Body of pancreas (tissue), 4 donors: ENCODE results near the gene TCIRG1. TPM values are rescaled to one million over a fixed set of nuclear protein-coding genes. Genes with fewer than 3 reads are reported as not detected.

Source experiments
- ATAC-seq: fragments of 150-250 bp; one replicate; pipeline ENCODE4 v1.9.1; 2016
- DNase-seq, 4 donors: peaks; one replicate each; pipeline ENCODE4 v3.0.0-alpha.2; 2019
- H3K27ac ChIP-seq, 4 donors: fragments of 200-600 bp; sonication (generic); 1 replicate in 3 of 4; 2 replicates in 1 of 4; pipeline versions ENCODE4 v1.5.1 to v1.6.1; 2016 to 2019; ENCODE audit warnings: mild to moderate bottlenecking in 1 of 4, mixed read lengths in 1 of 4, moderate library complexity in 1 of 4
- H3K27me3 ChIP-seq, 2 donors: fragments of 200-600 bp; sonication (generic); one replicate each; pipeline ENCODE4 v1.6.0; 2016; ENCODE audit warnings: mild to moderate bottlenecking in 1 of 2
- H3K36me3 ChIP-seq, 2 donors: fragments of 200-600 bp; sonication (generic); replicated peaks in 1 of 2; 2 replicates each; pipeline ENCODE4 v1.5.1; 2016; ENCODE audit warnings: low read depth in 2 of 2; ENCODE audit not compliant: insufficient read depth in 1 of 2
- H3K4me1 ChIP-seq: fragments of 200-600 bp; sonication (generic); one replicate; pipeline ENCODE4 v1.6.0; 2016
- H3K4me3 ChIP-seq, 2 donors: fragments of 200-600 bp; sonication (generic); 1 replicate in 1 of 2; 2 replicates in 1 of 2; pipeline ENCODE4 v1.5.1; 2016 to 2019
- H3K9me3 ChIP-seq, 3 donors: fragments of 200-600 bp; sonication (generic); 1 replicate in 2 of 3; 2 replicates in 1 of 3; pipeline ENCODE4 v1.5.1; 2016
- CTCF ChIP-seq, 7 experiments: fragments of 450-650 bp in 4 of 7; fragments of 200-600 bp in 3 of 7; sonication (generic) in 3 of 7; IDR thresholded peaks; one replicate each; pipeline ENCODE4 v1.5.1; 2016 to 2019; ENCODE audit warnings: antibody characterized with exemption in 7 of 7
- POLR2A ChIP-seq, 3 donors: fragments of 450-650 bp; IDR thresholded peaks; one replicate each; pipeline ENCODE4 v1.6.1; 2016; ENCODE audit warnings: antibody characterized with exemption in 3 of 3, mild to moderate bottlenecking in 2 of 3
- WGBS, 2 donors: methylation state at CpG; one replicate each; pipeline ENCODE4 v1.1.5; 2017; 5-methylcytosine and 5-hydroxymethylcytosine counted together
- intact Hi-C: fragments of 100-400 bp; cut with DNase I; formaldehyde crosslinking; loops from one replicate; pipeline ENCODE4 v1.15.1; 2023
- total RNA-seq, 2 donors: library from RNA; depleted of rRNA; stranded (reverse); fragments of >200 nt; gene quantifications; one replicate each; pipeline ENCODE4 v1.1.0, GENCODE V29; 2016

Gene TCIRG1
- total RNA-seq, 2 donors from 2014 or later = 488 to 798 TPM

GRCh38 chr11:68012843-68013610 is 25.8 kb upstream of the TCIRG1 start:
- Histone ChIP-seq H3K9me3 (no peaks in the 10 kb centered on the region), H3K36me3 (no peaks in the 10 kb centered on the region), H3K4me3 (no peak overlapping the region), H3K27me3 (no peaks in the 10 kb centered on the region), H3K4me1 (peaks cover 80% of the 10 kb centered on the region), H3K27ac (peak overlapping the region; percentile 78 to 92 (median 88))
- peak; percentile 38 for ATAC-seq
- WGBS, 2 donors = 77 to 79% methylated on average over 8 to 16 of the region's 16 CpGs
- DNase-seq = peak in 3 of 4 donors; percentile 62 to 78 (median 76)
- TF ChIP-seq POLR2A (IDR thresholded peaks at IDR 0.05) (peak; percentile 26 to 47 (median 42)), CTCF (IDR thresholded peaks at IDR 0.05) (no peak)
- intact Hi-C loops = no loop called here

DNA sequence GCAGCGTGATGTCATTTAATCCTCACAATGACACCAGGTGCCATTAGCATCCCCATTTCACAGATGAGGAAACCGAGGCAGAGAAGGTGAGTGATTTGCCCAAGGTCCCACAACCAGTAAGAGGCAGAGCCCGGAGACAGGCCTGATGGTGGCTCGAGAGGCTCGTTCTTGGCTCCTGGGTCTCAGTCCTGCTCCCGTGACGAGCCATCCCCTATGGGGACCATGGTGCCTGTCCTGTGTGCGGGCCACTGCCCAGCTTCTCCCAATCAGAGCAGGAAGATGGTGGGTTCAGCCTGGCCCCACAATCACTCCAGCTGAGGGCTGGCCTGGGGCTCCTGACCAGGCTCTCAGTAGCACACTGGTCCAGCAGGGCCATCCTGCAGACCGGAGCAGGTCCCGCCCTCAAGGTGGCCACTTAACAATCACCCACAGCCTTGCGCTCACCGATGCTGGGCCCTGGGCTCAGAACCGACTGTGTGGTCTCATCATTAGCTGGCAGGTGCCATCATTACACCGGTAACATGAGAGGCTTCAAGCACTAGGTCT is 25.1 kb upstream of the TCIRG1 start:
- Histone ChIP-seq H3K4me1 (peaks cover 75% of the 10 kb centered on the region), H3K4me3 (no peak overlapping the region), H3K27me3 (no peaks in the 10 kb centered on the region), H3K9me3 (no peaks in the 10 kb centered on the region), H3K36me3 (no peaks in the 10 kb centered on the region), H3K27ac (peak overlapping the region; percentile 78 to 92 (median 88))
- intact Hi-C loops = no loop called here
- DNase-seq (no peak), ATAC-seq (no peak)
- TF ChIP-seq POLR2A (IDR thresholded peaks at IDR 0.05) (no peak), CTCF (IDR thresholded peaks at IDR 0.05) (no peak)
- 80 to 82% methylated on average over 7 to 14 of the region's 14 CpGs for WGBS, 2 donors

GRCh38 chr11:68014157-68014946 is 24.5 kb upstream of the TCIRG1 start:
- peaks cover 68% of the 10 kb centered on the region for H3K4me1 ChIP-seq
- intact Hi-C loops = no loop called here
- H3K27me3 ChIP-seq = no peaks in the 10 kb centered on the region
- TF ChIP-seq POLR2A (IDR thresholded peaks at IDR 0.05) (no peak), CTCF (IDR thresholded peaks at IDR 0.05) (no peak)
- peak overlapping the region; percentile 78 to 92 (median 88) for H3K27ac ChIP-seq
- no peaks in the 10 kb centered on the region for H3K36me3 ChIP-seq
- ATAC-seq (no peak), DNase-seq (peak in 3 of 4 donors; percentile 55 to 72 (median 61))
- H3K9me3 ChIP-seq = no peaks in the 10 kb centered on the region
- no peak overlapping the region for H3K4me3 ChIP-seq
- WGBS, 2 donors = 56 to 62% methylated on average over 8 to 14 of the region's 16 CpGs

DNA sequence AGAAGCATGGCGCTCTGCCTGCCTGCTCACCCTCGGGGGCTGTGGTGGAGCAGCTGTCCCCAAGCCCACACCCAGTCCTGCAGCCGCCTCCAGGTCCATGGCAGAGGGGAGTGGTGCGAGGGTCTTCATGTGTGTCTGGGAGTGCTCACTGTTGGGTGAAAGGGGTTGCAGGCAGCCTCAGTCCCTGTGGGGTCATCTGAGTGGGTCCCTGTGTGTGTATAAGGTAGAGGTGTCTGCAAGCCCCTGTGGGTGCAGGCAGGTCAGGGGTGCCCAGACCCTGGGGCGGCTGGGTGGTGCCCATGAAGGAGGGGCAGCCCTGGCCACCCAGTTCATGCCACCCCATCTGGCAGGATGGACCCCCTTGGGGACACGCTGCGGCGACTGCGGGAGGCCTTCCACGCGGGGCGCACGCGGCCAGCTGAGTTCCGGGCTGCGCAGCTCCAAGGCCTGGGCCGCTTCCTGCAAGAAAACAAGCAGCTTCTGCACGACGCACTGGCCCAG is 23.8 kb upstream of the TCIRG1 start:
- H3K36me3 ChIP-seq = no peaks in the 10 kb centered on the region
- peaks cover 62% of the 10 kb centered on the region for H3K4me1 ChIP-seq
- DNase-seq (no peak), ATAC-seq (no peak)
- H3K4me3 ChIP-seq = no peak overlapping the region
- H3K9me3 ChIP-seq = no peaks in the 10 kb centered on the region
- 78 to 100% methylated on average over 2 to 7 of the region's 19 CpGs for WGBS, 2 donors
- H3K27ac ChIP-seq = peak overlapping the region; percentile 78 to 92 (median 88)
- H3K27me3 ChIP-seq = no peaks in the 10 kb centered on the region
- TF ChIP-seq POLR2A (IDR thresholded peaks at IDR 0.05) (no peak), CTCF (IDR thresholded peaks at IDR 0.05) (no peak)
- intact Hi-C loops = no loop called here
